ENCODE results near the gene CCDC78.

CCDC78 gene

DNA sequence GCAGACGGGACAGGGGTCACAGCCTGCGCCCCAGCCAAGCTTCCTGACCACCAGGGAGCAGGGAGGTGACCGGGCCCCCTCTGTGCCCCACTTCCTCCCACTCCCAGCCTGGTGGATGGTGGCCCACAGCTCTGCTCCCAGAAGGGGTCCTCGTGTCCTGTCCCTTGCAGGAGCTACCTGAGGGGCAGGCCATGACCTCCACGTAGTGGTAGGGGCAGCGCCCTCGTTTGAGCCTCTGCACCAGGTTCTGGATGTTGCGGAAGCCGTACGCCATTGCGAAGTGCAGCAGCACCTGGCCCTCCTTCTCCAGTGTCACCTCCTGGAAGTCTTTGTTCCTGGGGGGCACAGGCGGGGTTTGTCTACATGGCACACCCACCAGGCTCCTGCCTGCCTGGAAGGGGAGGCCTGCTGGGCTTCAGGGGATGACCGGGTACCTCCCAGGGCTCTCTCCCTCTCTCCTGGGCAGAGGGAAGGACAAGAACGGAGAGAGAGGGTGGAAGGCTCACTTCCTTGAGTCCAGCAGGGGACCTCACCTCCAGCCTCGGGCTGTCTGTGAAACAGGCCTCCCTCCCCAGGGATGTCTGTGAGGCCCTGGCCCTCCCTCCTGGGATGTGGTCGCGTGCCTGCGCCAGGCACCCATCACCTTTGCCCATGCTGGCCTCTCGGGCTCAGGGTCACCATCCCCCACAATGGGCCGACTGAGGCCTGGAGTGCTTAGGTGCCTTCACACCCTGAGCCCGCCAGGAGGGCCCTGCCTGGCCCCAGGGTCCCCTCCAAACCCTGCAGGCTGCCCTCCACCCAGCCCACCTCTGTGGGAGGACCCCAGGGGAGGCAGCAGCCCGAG, 4.6 kb upstream of the CCDC78 start:
- H3K27ac ChIP-seq (ENCODE audit: insufficient read depth, low read length, poor library complexity, severe bottlenecking): no peak overlapping the region
- no peaks in the 10 kb centered on the region for H3K27me3 ChIP-seq (replicated peaks; ENCODE audit: control insufficient read depth, insufficient read depth, low read length, poor library complexity, severe bottlenecking)
- H3K4me1 ChIP-seq (ENCODE audit: control insufficient read depth, insufficient read depth, low read length, poor library complexity, severe bottlenecking): peaks cover 17% of the 10 kb centered on the region
- no peaks in the 10 kb centered on the region for H3K9me3 ChIP-seq (ENCODE audit: control insufficient read depth, low read length)
- no peak for DNase-seq
- H3K4me3 ChIP-seq (ENCODE audit: insufficient read depth, low read depth, low read length, poor library complexity, severe bottlenecking): no peak overlapping the region
- peaks cover 27% of the 10 kb centered on the region for H3K36me3 ChIP-seq (ENCODE audit: control insufficient read depth, insufficient read depth, low read length)

DNA sequence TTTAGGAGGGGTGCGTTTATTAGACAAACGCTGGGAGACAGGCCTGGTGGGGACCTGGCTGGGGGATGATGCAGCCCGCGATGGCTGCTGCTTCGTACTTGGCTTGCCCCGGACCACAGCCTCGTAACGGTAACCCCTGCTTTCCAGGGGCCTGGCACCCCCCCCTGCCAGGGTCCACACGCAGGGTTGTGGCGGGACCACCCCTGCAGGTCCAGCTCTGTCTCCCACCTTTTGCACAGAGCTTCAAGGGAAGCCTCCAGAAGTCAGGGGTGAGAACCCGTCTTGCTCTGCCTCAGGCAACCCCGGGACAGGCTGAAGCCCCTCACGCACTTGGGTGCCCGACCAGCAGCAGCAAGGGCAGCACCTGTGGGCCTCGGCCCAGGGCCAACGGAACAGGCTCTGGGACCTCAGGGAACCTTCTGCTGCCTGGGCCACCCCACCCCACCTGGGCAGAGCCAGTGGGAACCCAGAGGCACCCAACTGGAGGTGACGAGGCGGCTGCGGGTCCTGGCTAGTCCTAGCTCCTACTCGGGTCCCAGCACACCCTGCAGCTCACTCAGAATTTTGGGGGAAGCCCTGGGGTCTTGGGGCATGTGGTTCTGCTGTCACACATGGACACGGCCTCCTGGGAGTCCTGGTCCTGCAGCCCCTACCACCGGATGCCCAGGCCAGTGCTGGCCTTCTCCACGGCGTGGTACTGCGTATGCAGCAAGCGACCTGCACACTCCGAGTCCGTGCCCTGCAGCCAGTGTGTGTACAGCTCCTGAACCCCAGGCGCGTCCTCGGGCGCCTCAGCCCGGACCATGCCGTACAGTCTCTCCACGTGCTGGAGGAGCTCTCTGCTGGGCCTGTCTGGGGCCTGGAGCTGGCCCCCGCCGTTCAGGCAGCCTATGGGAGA, 3.8 kb upstream of the CCDC78 start:
- H3K9me3 ChIP-seq (ENCODE audit: control insufficient read depth, low read length): no peaks in the 10 kb centered on the region
- H3K27ac ChIP-seq (ENCODE audit: insufficient read depth, low read length, poor library complexity, severe bottlenecking): no peak overlapping the region
- DNase-seq: no peak
- no peak overlapping the region for H3K4me3 ChIP-seq (ENCODE audit: insufficient read depth, low read depth, low read length, poor library complexity, severe bottlenecking)
- H3K27me3 ChIP-seq (replicated peaks; ENCODE audit: control insufficient read depth, insufficient read depth, low read length, poor library complexity, severe bottlenecking): no peaks in the 10 kb centered on the region
- peaks cover 17% of the 10 kb centered on the region for H3K4me1 ChIP-seq (ENCODE audit: control insufficient read depth, insufficient read depth, low read length, poor library complexity, severe bottlenecking)
- peaks cover 22% of the 10 kb centered on the region for H3K36me3 ChIP-seq (ENCODE audit: control insufficient read depth, insufficient read depth, low read length)

- no peak for DNase-seq
- H3K4me1 ChIP-seq (ENCODE audit: control insufficient read depth, insufficient read depth, low read length, poor library complexity, severe bottlenecking): peaks cover 17% of the 10 kb centered on the region
- no peak overlapping the region for H3K4me3 ChIP-seq (ENCODE audit: insufficient read depth, low read depth, low read length, poor library complexity, severe bottlenecking)
- H3K27ac ChIP-seq (ENCODE audit: insufficient read depth, low read length, poor library complexity, severe bottlenecking): no peak overlapping the region
- no peaks in the 10 kb centered on the region for H3K27me3 ChIP-seq (replicated peaks; ENCODE audit: control insufficient read depth, insufficient read depth, low read length, poor library complexity, severe bottlenecking)
- no peaks in the 10 kb centered on the region for H3K9me3 ChIP-seq (ENCODE audit: control insufficient read depth, low read length)
- H3K36me3 ChIP-seq (ENCODE audit: control insufficient read depth, insufficient read depth, low read length): peaks cover 14% of the 10 kb centered on the region
These were observed 2.9 kb upstream of the CCDC78 start for GRCh38 chr16:728890-729744.

- H3K9me3 ChIP-seq (ENCODE audit: control insufficient read depth, low read length): no peaks in the 10 kb centered on the region
- no peaks in the 10 kb centered on the region for H3K27me3 ChIP-seq (replicated peaks; ENCODE audit: control insufficient read depth, insufficient read depth, low read length, poor library complexity, severe bottlenecking)
- peaks cover 6% of the 10 kb centered on the region for H3K36me3 ChIP-seq (ENCODE audit: control insufficient read depth, insufficient read depth, low read length)
- peak overlapping the region; percentile 49 for H3K4me3 ChIP-seq (ENCODE audit: insufficient read depth, low read depth, low read length, poor library complexity, severe bottlenecking)
- H3K27ac ChIP-seq (ENCODE audit: insufficient read depth, low read length, poor library complexity, severe bottlenecking): no peak overlapping the region
- H3K4me1 ChIP-seq (ENCODE audit: control insufficient read depth, insufficient read depth, low read length, poor library complexity, severe bottlenecking): peaks cover 17% of the 10 kb centered on the region
- DNase-seq: peak; percentile 51 to 59 (median 57)
These were observed 2.1 kb upstream of the CCDC78 start for GRCh38 chr16:728131-728889.

GRCh38 chr16:727291-727977, 1.2 kb upstream of the CCDC78 start:
- H3K27me3 ChIP-seq (replicated peaks; ENCODE audit: control insufficient read depth, insufficient read depth, low read length, poor library complexity, severe bottlenecking): no peaks in the 10 kb centered on the region
- DNase-seq: no peak
- H3K27ac ChIP-seq (ENCODE audit: insufficient read depth, low read length, poor library complexity, severe bottlenecking): peak overlapping the region; percentile 27
- H3K4me1 ChIP-seq (ENCODE audit: control insufficient read depth, insufficient read depth, low read length, poor library complexity, severe bottlenecking): peaks cover 17% of the 10 kb centered on the region
- no peaks in the 10 kb centered on the region for H3K9me3 ChIP-seq (ENCODE audit: control insufficient read depth, low read length)
- peak overlapping the region; percentile 75 for H3K4me3 ChIP-seq (ENCODE audit: insufficient read depth, low read depth, low read length, poor library complexity, severe bottlenecking)
- H3K36me3 ChIP-seq (ENCODE audit: control insufficient read depth, insufficient read depth, low read length): no peaks in the 10 kb centered on the region

- DNase-seq: no peak
- Histone ChIP-seq H3K4me3 (ENCODE audit: insufficient read depth, low read depth, low read length, poor library complexity, severe bottlenecking) (no peak overlapping the region), H3K27me3 (replicated peaks; ENCODE audit: control insufficient read depth, insufficient read depth, low read length, poor library complexity, severe bottlenecking) (no peaks in the 10 kb centered on the region), H3K36me3 (ENCODE audit: control insufficient read depth, insufficient read depth, low read length) (no peaks in the 10 kb centered on the region), H3K9me3 (ENCODE audit: control insufficient read depth, low read length) (no peaks in the 10 kb centered on the region), H3K27ac (ENCODE audit: insufficient read depth, low read length, poor library complexity, severe bottlenecking) (no peak overlapping the region), H3K4me1 (ENCODE audit: control insufficient read depth, insufficient read depth, low read length, poor library complexity, severe bottlenecking) (peaks cover 26% of the 10 kb centered on the region)
These were observed 130 bp downstream of the CCDC78 start for GRCh38 chr16:726188-726437.

GRCh38 chr16:725463-726187, 618 bp downstream of the CCDC78 start:
- Histone ChIP-seq H3K36me3 (ENCODE audit: control insufficient read depth, insufficient read depth, low read length) (no peaks in the 10 kb centered on the region), H3K9me3 (ENCODE audit: control insufficient read depth, low read length) (no peaks in the 10 kb centered on the region), H3K27ac (ENCODE audit: insufficient read depth, low read length, poor library complexity, severe bottlenecking) (no peak overlapping the region), H3K27me3 (replicated peaks; ENCODE audit: control insufficient read depth, insufficient read depth, low read length, poor library complexity, severe bottlenecking) (no peaks in the 10 kb centered on the region), H3K4me1 (ENCODE audit: control insufficient read depth, insufficient read depth, low read length, poor library complexity, severe bottlenecking) (peaks cover 31% of the 10 kb centered on the region), H3K4me3 (ENCODE audit: insufficient read depth, low read depth, low read length, poor library complexity, severe bottlenecking) (no peak overlapping the region)
- no peak for DNase-seq

DNA sequence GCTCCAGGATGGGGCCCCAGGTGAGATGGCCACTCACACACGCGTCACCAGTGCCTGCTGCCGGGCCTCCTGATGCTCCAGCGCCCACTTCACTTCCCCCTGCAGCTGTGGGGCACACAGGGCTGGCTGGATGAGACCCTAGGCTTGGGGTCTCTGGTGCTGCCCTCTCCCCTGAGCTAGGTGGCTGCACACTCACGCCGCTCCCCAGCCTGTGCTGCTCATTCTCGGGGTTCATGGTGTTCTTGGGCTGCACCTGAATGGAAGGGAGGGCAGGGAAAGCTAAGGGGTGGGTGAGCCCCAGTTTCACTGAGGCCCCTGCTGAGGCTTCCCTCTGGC, 1.2 kb downstream of the CCDC78 start:
- no peak for DNase-seq
- Histone ChIP-seq H3K9me3 (ENCODE audit: control insufficient read depth, low read length) (no peaks in the 10 kb centered on the region), H3K4me3 (ENCODE audit: insufficient read depth, low read depth, low read length, poor library complexity, severe bottlenecking) (no peak overlapping the region), H3K36me3 (ENCODE audit: control insufficient read depth, insufficient read depth, low read length) (no peaks in the 10 kb centered on the region), H3K4me1 (ENCODE audit: control insufficient read depth, insufficient read depth, low read length, poor library complexity, severe bottlenecking) (peaks cover 37% of the 10 kb centered on the region), H3K27ac (ENCODE audit: insufficient read depth, low read length, poor library complexity, severe bottlenecking) (no peak overlapping the region), H3K27me3 (replicated peaks; ENCODE audit: control insufficient read depth, insufficient read depth, low read length, poor library complexity, severe bottlenecking) (no peaks in the 10 kb centered on the region)

Measured in effector memory CD4-positive, alpha-beta T cell (primary cell).